ENCODE results near the gene TYK2. TPM values are rescaled to one million over a fixed set of nuclear protein-coding genes. Genes with fewer than 3 reads are reported as not detected.

Gene TYK2
- total RNA-seq, 1 experiment from 2014 or later: 104 TPM

DNA sequence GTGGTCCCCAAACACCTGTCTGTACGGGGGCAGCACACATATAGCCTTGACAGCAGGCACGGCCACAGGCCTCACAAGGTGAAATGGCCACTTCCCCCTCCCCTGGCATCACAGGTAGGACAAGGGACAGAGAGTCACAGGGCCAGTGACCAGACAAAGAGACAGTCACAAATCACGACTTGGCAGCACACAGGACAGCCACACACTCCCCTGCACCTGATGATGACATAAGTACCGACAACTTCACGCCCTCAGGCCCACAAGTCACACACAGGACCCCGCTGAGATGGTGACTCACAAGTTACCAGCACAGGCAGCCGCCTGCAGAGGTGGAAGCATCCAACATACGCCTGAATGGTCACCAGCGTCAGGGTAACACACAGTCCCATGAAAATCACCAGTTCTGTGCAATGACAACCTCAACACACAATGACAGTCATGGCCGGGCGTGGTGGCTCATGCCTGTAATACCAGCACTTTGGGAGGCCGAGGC is 16.5 kb downstream of the TYK2 start:
- ATAC-seq (no peak), DNase-seq (ENCODE audit: low read depth, low spot score) (no peak)
- ChIA-PET CTCF (no interaction called here), POLR2A (no interaction called here)
- intact Hi-C loops (cut with micrococcal nuclease; ENCODE audit: unreplicated experiment) (no loop called here), in situ Hi-C loops (cut with HindIII; ENCODE audit: low pct_unique_long_range_greater_than_20kb, low sequenced_read_pairs) (no loop called here)
- H3K4me3 ChIP-seq (ENCODE audit: low read depth in 2 of 2, low read length in 2 of 2): no peak overlapping the region
- H3K27me3 ChIP-seq (ENCODE audit: control insufficient read depth, insufficient read depth, low read length): no peaks in the 10 kb centered on the region
- no TSS peak for BruUV-seq (replicated peaks)
- no peaks in the 10 kb centered on the region for H3K4me1 ChIP-seq (ENCODE audit: control insufficient read depth, insufficient read depth, low read length)
- no peaks in the 10 kb centered on the region for H3K36me3 ChIP-seq (ENCODE audit: control insufficient read depth, insufficient read depth, low read length)
- H3K9me3 ChIP-seq (ENCODE audit: control insufficient read depth, insufficient read depth, low read depth, low read length): no peaks in the 10 kb centered on the region
- no peak overlapping the region for H3K27ac ChIP-seq (ENCODE audit: low read length)
- TF ChIP-seq SIN3A (IDR thresholded peaks at IDR 0.05; ENCODE audit: borderline replicate concordance, insufficient read depth, low read depth, low read length): no peak
- TF ChIP-seq CTCF (IDR thresholded peaks at IDR 0.05): no peak
- no peak for TF ChIP-seq REST (IDR thresholded peaks at IDR 0.05; ENCODE audit: insufficient read depth in 1 of 2, low read depth in 2 of 2, low read length in 1 of 2)
- TF ChIP-seq POLR2AphosphoS5 (IDR thresholded peaks at IDR 0.05; ENCODE audit: low read depth, low read length): no peak
- TF ChIP-seq TCF7L2 (IDR thresholded peaks at IDR 0.05; ENCODE audit: low read depth, low read length): no peak

DNA sequence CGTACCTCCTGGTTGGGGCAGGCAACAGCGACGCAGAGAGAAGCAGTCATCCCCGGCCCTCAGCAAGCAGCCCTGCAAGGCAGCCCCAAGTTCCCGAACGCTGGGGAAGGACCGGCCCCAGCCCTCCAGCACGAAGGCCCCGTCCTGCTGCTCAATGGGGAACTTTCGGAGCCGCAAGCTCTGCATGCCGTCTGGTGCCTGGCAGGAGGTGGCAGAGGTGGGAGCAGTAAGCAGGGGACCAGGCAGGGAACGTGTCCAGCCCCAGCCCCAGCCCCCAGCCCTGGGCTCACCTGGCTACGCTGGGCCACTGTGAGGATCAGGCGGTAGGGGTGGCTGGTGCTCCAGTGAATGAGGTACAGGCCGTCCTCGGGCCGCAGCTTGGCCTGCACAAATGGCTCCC is 18.1 kb downstream of the TYK2 start:
- H3K4me3 ChIP-seq (ENCODE audit: low read depth in 2 of 2, low read length in 2 of 2): no peak overlapping the region
- CTCF ChIA-PET: no interaction called here
- in situ Hi-C loops (cut with HindIII; ENCODE audit: low pct_unique_long_range_greater_than_20kb, low sequenced_read_pairs) (no loop called here), intact Hi-C loops (cut with micrococcal nuclease; ENCODE audit: unreplicated experiment) (no loop called here)
- no peaks in the 10 kb centered on the region for H3K9me3 ChIP-seq (ENCODE audit: control insufficient read depth, insufficient read depth, low read depth, low read length)
- no peaks in the 10 kb centered on the region for H3K4me1 ChIP-seq (ENCODE audit: control insufficient read depth, insufficient read depth, low read length)
- BruUV-seq (replicated peaks): no TSS peak
- H3K36me3 ChIP-seq (ENCODE audit: control insufficient read depth, insufficient read depth, low read length): no peaks in the 10 kb centered on the region
- ATAC-seq (no peak), DNase-seq (ENCODE audit: low read depth, low spot score) (no peak)
- POLR2A ChIA-PET: no interaction called here
- H3K27ac ChIP-seq (ENCODE audit: low read length): no peak overlapping the region
- no peaks in the 10 kb centered on the region for H3K27me3 ChIP-seq (ENCODE audit: control insufficient read depth, insufficient read depth, low read length)
- no peak for TF ChIP-seq REST (IDR thresholded peaks at IDR 0.05; ENCODE audit: insufficient read depth in 1 of 2, low read depth in 2 of 2, low read length in 1 of 2)
- no peak for TF ChIP-seq SIN3A (IDR thresholded peaks at IDR 0.05; ENCODE audit: borderline replicate concordance, insufficient read depth, low read depth, low read length)
- no peak for TF ChIP-seq CTCF (IDR thresholded peaks at IDR 0.05)
- TF ChIP-seq TCF7L2 (IDR thresholded peaks at IDR 0.05; ENCODE audit: low read depth, low read length): no peak
- no peak for TF ChIP-seq POLR2AphosphoS5 (IDR thresholded peaks at IDR 0.05; ENCODE audit: low read depth, low read length)
